HCT116 (cell line): Measurements from ENCODE around the gene BSND. TPM values are rescaled to one million over a fixed set of nuclear protein-coding genes. Genes with fewer than 3 reads are reported as not detected.

Source experiments
- ATAC-seq: fragments of 200-7000 bp; cut with Tn5 transposase; 2 replicates; pipeline ENCODE4 v1.9.1; 2020; ENCODE audit warnings: mild to moderate bottlenecking, moderate library complexity
- BruUV-seq: library from RNA; stranded (reverse); fragments of 400-500 nt; replicated peaks from 2 replicates; lab custom pipeline; 2021; lab: Mats Ljungman, UMichigan
- CTCF ChIA-PET: fragments of 300-600 bp; sonication (Branson Sonifier 250); formaldehyde crosslinking; loops from one replicate; lab custom pipeline; 2021; ENCODE audit warnings: antibody characterized with exemption; lab: Charles Lee
- POLR2A ChIA-PET: fragments of 300-600, 350-600 bp; sonication (Branson Sonifier 250); formaldehyde crosslinking; loops from one replicate; lab custom pipeline; 2021; ENCODE audit warnings: antibody characterized with exemption; lab: Charles Lee
- RAD21 ChIA-PET, 2 experiments: fragments of 300-600 bp; sonication (Branson Sonifier 250); formaldehyde crosslinking; loops; one replicate each; lab custom pipeline; 2023; ENCODE audit warnings: low total read pairs in 2 of 2; ENCODE audit not compliant: uncharacterized antibody in 2 of 2, unreplicated experiment in 2 of 2, low non-redundant PET in 1 of 2; lab: Charles Lee
- DNase-seq: peaks from one replicate; pipeline ENCODE4 v3.0.0-alpha.2; 2010; ENCODE audit warnings: low read depth, low spot score
- H2AFZ ChIP-seq: fragments of 200-600 bp; shearing (Covaris generic), sonication (generic); 2 replicates; pipeline ENCODE4 v1.6.1; 2017; ENCODE audit warnings: low read depth, mixed run types, mixed read lengths, antibody characterized with exemption, low read length; ENCODE audit not compliant: poor library complexity, severe bottlenecking
- H3K27ac ChIP-seq: 2 replicates; pipeline ENCODE4 v1.5.1; 2012; ENCODE audit warnings: low read depth, low read length
- H3K27me3 ChIP-seq: fragments of 200-600 bp; sonication (generic); 2 replicates; pipeline ENCODE4 v1.6.1; 2016; ENCODE audit warnings: mixed run types, low read length, mixed read lengths; ENCODE audit not compliant: insufficient read depth
- H3K36me3 ChIP-seq, 2 experiments: fragments of 200-500 bp in 1 of 2; fragments of 200-600 bp in 1 of 2; sonication (Bioruptor generic) in 1 of 2; sonication (generic) in 1 of 2; 2 replicates each; pipeline versions ENCODE4 v1.5.1 to v1.6.1; 2014 to 2016; ENCODE audit warnings: low read length in 2 of 2, inconsistent platforms in 1 of 2, mixed read lengths in 1 of 2, mixed run types in 1 of 2; ENCODE audit not compliant: insufficient read depth in 2 of 2, control insufficient read depth in 1 of 2
- H3K4me1 ChIP-seq, 2 experiments: fragments of 200-600 bp in 1 of 2; sonication (generic) in 1 of 2; 2 replicates each; pipeline versions ENCODE4 v1.5.1 to v1.6.1; 2012 to 2017; ENCODE audit warnings: low read length in 2 of 2, inconsistent platforms in 1 of 2, mild to moderate bottlenecking in 1 of 2, mixed read lengths in 1 of 2, mixed run types in 1 of 2, moderate library complexity in 1 of 2; ENCODE audit not compliant: insufficient read depth in 2 of 2, control insufficient read depth in 1 of 2
- H3K4me2 ChIP-seq: fragments of 200-600 bp; sonication (generic); 2 replicates; pipeline ENCODE4 v1.6.1; 2017; ENCODE audit warnings: mixed run types, low read length, mixed read lengths
- H3K4me3 ChIP-seq, 2 experiments: fragments of 200-600 bp in 1 of 2; sonication (generic) in 1 of 2; replicated peaks in 1 of 2; 2 replicates each; pipeline ENCODE4 v1.5.1; 2011 to 2016; ENCODE audit warnings: low read length in 2 of 2, control low read depth in 1 of 2, low read depth in 1 of 2, mild to moderate bottlenecking in 1 of 2, mixed read lengths in 1 of 2, mixed run types in 1 of 2
- H3K79me2 ChIP-seq: fragments of 200-600 bp; sonication (generic); 2 replicates; pipeline ENCODE4 v1.6.1; 2017; ENCODE audit warnings: mild to moderate bottlenecking, mixed run types, low read length, moderate library complexity, mixed read lengths; ENCODE audit not compliant: insufficient read depth
- H3K9ac ChIP-seq: fragments of 200-600 bp; sonication (generic); 2 replicates; pipeline ENCODE4 v1.6.1; 2016; ENCODE audit warnings: low read length, mixed read lengths
- H3K9me2 ChIP-seq: fragments of 200-600 bp; sonication (generic), shearing (Covaris generic); 2 replicates; pipeline ENCODE4 v1.6.1; 2017; ENCODE audit warnings: mixed run types, mild to moderate bottlenecking, moderate library complexity; ENCODE audit not compliant: insufficient read depth
- H3K9me3 ChIP-seq, 2 experiments: fragments of 200-500 bp in 1 of 2; fragments of 200-600 bp in 1 of 2; sonication (Bioruptor generic) in 1 of 2; sonication (generic) in 1 of 2; 2 replicates each; pipeline ENCODE4 v1.6.1; 2014 to 2017; ENCODE audit warnings: low read length in 2 of 2, mixed read lengths in 2 of 2, inconsistent platforms in 1 of 2, low read depth in 1 of 2, mild to moderate bottlenecking in 1 of 2, mixed run types in 1 of 2, moderate library complexity in 1 of 2; ENCODE audit not compliant: control insufficient read depth in 1 of 2, insufficient read depth in 1 of 2
- H4K20me1 ChIP-seq: fragments of 200-600 bp; sonication (generic), shearing (Covaris generic); 2 replicates; pipeline ENCODE4 v1.6.1; 2017; ENCODE audit warnings: mixed run types, mild to moderate bottlenecking, moderate library complexity; ENCODE audit not compliant: insufficient read depth
- EZH2 ChIP-seq: fragments of 200-600 bp; sonication (generic); IDR thresholded peaks from 2 replicates; pipeline ENCODE4 v1.6.1; 2017; ENCODE audit warnings: antibody characterized with exemption, mixed run types
- EZH2phosphoT487 ChIP-seq: fragments of 200-600 bp; IDR thresholded peaks from 2 replicates; pipeline ENCODE4 v1.6.1; 2018; ENCODE audit warnings: antibody characterized with exemption, borderline replicate concordance
- RAD21 ChIP-seq: IDR thresholded peaks from 2 replicates; pipeline ENCODE4 v1.6.1; 2012; ENCODE audit warnings: low read depth, mild to moderate bottlenecking
- REST ChIP-seq: IDR thresholded peaks from 2 replicates; pipeline ENCODE4 v1.6.1; 2012; ENCODE audit warnings: low read depth
- ZBTB33 ChIP-seq: IDR thresholded peaks from 2 replicates; pipeline ENCODE4 v1.6.1; 2011; ENCODE audit warnings: mild to moderate bottlenecking, low read length, moderate library complexity; ENCODE audit not compliant: insufficient replicate concordance; ENCODE audit errors: extremely low read depth
- intact Hi-C: fragments of 100-400 bp; cut with micrococcal nuclease; formaldehyde crosslinking; loops from 2 replicates; pipeline ENCODE4 v1.10.0; 2022
- total RNA-seq: library from RNA; stranded (reverse); gene quantifications from one replicate; pipeline ENCODE4 v1.2.1, GENCODE V29; 2021; ENCODE audit not compliant: unreplicated experiment

Gene BSND
- total RNA-seq, 1 experiment from 2014 or later, result not detected

- H3K9ac ChIP-seq, result no peak overlapping the region
- TF ChIP-seq RAD21 (no peak), EZH2 (no peak), EZH2phosphoT487 (no peak), REST (no peak), ZBTB33 (no peak)
- intact Hi-C loops, result no loop called here
- no peaks in the 10 kb centered on the region for H4K20me1 ChIP-seq
- BruUV-seq, result no TSS peak
- H3K9me3 ChIP-seq, result no peaks in the 10 kb centered on the region
- H2AFZ ChIP-seq, result no peak overlapping the region
- no peaks in the 10 kb centered on the region for H3K4me1 ChIP-seq
- no peaks in the 10 kb centered on the region for H3K27me3 ChIP-seq
- peaks cover 0 to 11% of the 10 kb centered on the region in 2 experiments; a peak in 2 of 4 replicates for H3K36me3 ChIP-seq
- no peak overlapping the region for H3K4me2 ChIP-seq
- no peak overlapping the region for H3K27ac ChIP-seq
- ChIA-PET RAD21 (no interaction called here), POLR2A (no interaction called here), CTCF (no interaction called here)
- ATAC-seq (no peak), DNase-seq (no peak)
- H3K79me2 ChIP-seq, result no peaks in the 10 kb centered on the region
- no peaks in the 10 kb centered on the region for H3K9me2 ChIP-seq
- H3K4me3 ChIP-seq, result no peak overlapping the region
Measured at GRCh38 chr1:55054396-55054795, 55.7 kb downstream of the BSND start.
